K562 (cell line): ENCODE measurements around the gene ANK3. TPM values are rescaled to one million over a fixed set of nuclear protein-coding genes. Genes with fewer than 3 reads are reported as not detected.

ENCODE experiments used
- ATAC-seq: fragments of 200-7000 bp; cut with Tn5 transposase; 3 replicates; pipeline ENCODE4 v1.9.1; 2020; ENCODE audit warnings: moderate library complexity
- BruUV-seq: library from RNA; stranded (reverse); fragments of 400-500 nt; replicated peaks from 2 replicates; lab custom pipeline; 2021; lab: Mats Ljungman, UMichigan
- CTCF ChIA-PET: fragments of 300-600 bp; formaldehyde crosslinking; extraction: SDS; loops from one replicate; lab custom pipeline; 2021; ENCODE audit warnings: low intra/inter-chr PET ratio; lab: Yijun Ruan, JAX
- POLR2A ChIA-PET: fragments of 300-600, 350-650 bp; sonication (Branson Sonifier 250); formaldehyde crosslinking; extraction: SDS; loops from one replicate; lab custom pipeline; 2021; ENCODE audit warnings: antibody characterized with exemption, inconsistent platforms; lab: Yijun Ruan, JAX
- DNase-seq, 4 experiments: peaks; one replicate each; pipeline versions ENCODE4 v3.0.0 to v3.0.0-alpha.2; 2011 to 2018; ENCODE audit warnings: low spot score in 3 of 4, mixed read lengths in 3 of 4; ENCODE audit errors: extremely low read depth in 1 of 4
- FAIRE-seq: peaks from 2 replicates; lab custom pipeline; 2011; peaks lifted over from hg19 to GRCh38; lab: Jason Lieb, UNC
- H2AFZ ChIP-seq: 2 replicates; pipeline ENCODE4 v1.6.0; 2011; ENCODE audit warnings: low read depth, low read length, control low read depth, inconsistent platforms
- H3K27ac ChIP-seq: fragments of 200-600 bp; 3 replicates; pipeline ENCODE4 v1.8.0; 2011; ENCODE audit warnings: low read depth, mild to moderate bottlenecking, control low read depth, inconsistent platforms, low read length, moderate library complexity, mixed read lengths; ENCODE audit errors: extremely low read depth
- H3K27me3 ChIP-seq, 2 experiments: fragments of 300-600 bp in 1 of 2; 2 replicates in 1 of 2; 3 replicates in 1 of 2; pipeline versions ENCODE4 v1.6.0 to v1.8.0; 2011; ENCODE audit warnings: inconsistent platforms in 2 of 2, low read length in 2 of 2, mild to moderate bottlenecking in 1 of 2, mixed read lengths in 1 of 2, moderate library complexity in 1 of 2; ENCODE audit not compliant: control insufficient read depth in 2 of 2, insufficient read depth in 2 of 2
- H3K36me3 ChIP-seq: fragments of 300-600 bp; 3 replicates; pipeline ENCODE4 v1.8.0; 2011; ENCODE audit warnings: mild to moderate bottlenecking, low read length, inconsistent platforms; ENCODE audit not compliant: control insufficient read depth, insufficient read depth
- H3K4me1 ChIP-seq, 2 experiments: fragments of 200-600 bp in 1 of 2; replicated peaks in 1 of 2; 2 replicates in 1 of 2; 3 replicates in 1 of 2; pipeline versions ENCODE4 v1.5.1 to v1.8.0; 2011; ENCODE audit warnings: inconsistent platforms in 2 of 2, low read length in 2 of 2, mild to moderate bottlenecking in 1 of 2, mixed read lengths in 1 of 2, moderate library complexity in 1 of 2; ENCODE audit not compliant: control insufficient read depth in 2 of 2, insufficient read depth in 2 of 2
- H3K4me2 ChIP-seq: 2 replicates; pipeline ENCODE4 v1.6.1; 2011; ENCODE audit warnings: low read length, control low read depth, inconsistent platforms, mixed read lengths; ENCODE audit not compliant: insufficient read depth
- H3K4me3 ChIP-seq: fragments of 200-600 bp; sonication (generic), shearing (Covaris generic); 2 replicates; pipeline ENCODE4 v1.5.1; 2016; ENCODE audit warnings: control low read depth, inconsistent platforms
- H3K79me2 ChIP-seq: fragments of 200-600 bp; 3 replicates; pipeline ENCODE4 v1.8.0; 2011; ENCODE audit warnings: low read length, inconsistent platforms; ENCODE audit not compliant: control insufficient read depth, insufficient read depth
- H3K9ac ChIP-seq, 2 experiments: 2 replicates each; pipeline versions ENCODE4 v1.6.0 to v1.6.1; 2011; ENCODE audit warnings: low read depth in 2 of 2, low read length in 2 of 2, control low read depth in 1 of 2, inconsistent platforms in 1 of 2, mild to moderate bottlenecking in 1 of 2, mixed read lengths in 1 of 2; ENCODE audit not compliant: insufficient read depth in 1 of 2
- H3K9me1 ChIP-seq: one replicate; pipeline ENCODE4 v1.6.0; 2011; ENCODE audit warnings: inconsistent platforms, mild to moderate bottlenecking, low read length, moderate library complexity; ENCODE audit not compliant: control insufficient read depth, insufficient read depth
- H3K9me3 ChIP-seq: replicated peaks from 2 replicates; pipeline ENCODE4 v1.5.1; 2011; ENCODE audit warnings: low read depth, low read length, inconsistent platforms; ENCODE audit not compliant: control insufficient read depth, insufficient read depth
- H4K20me1 ChIP-seq: replicated peaks from 2 replicates; pipeline ENCODE4 v1.6.1; 2011; ENCODE audit warnings: low read length, inconsistent platforms, mixed read lengths; ENCODE audit not compliant: control insufficient read depth, insufficient read depth
- CEBPB ChIP-seq: fragments of 450-650 bp; IDR thresholded peaks from 2 replicates; pipeline ENCODE4 v1.6.1; 2016; ENCODE audit warnings: missing genetic modification characterization, missing compliant biosample characterization
- CEBPG ChIP-seq, 3 experiments: fragments of 200-800 bp in 1 of 3; sonication (Bioruptor generic) in 1 of 3; sonication (generic) in 1 of 3; formaldehyde crosslinking in 1 of 3; IDR thresholded peaks in 2 of 3; conservative IDR thresholded peaks in 1 of 3; 2 replicates each; pipeline versions ENCODE4 v1.6.1 to v1.8.0; 2016 to 2022; ENCODE audit warnings: missing compliant biosample characterization in 2 of 3, missing genetic modification characterization in 2 of 3, mild to moderate bottlenecking in 1 of 3, missing genetic modification reagents in 1 of 3
- MCM3 ChIP-seq: fragments of 450-650 bp; IDR thresholded peaks from 2 replicates; pipeline ENCODE4 v1.6.1; 2016
- SREBF1 ChIP-seq: fragments of 150-350 bp; IDR thresholded peaks from 2 replicates; pipeline ENCODE4 v1.6.1; 2014; ENCODE audit warnings: antibody characterized with exemption, low read depth, low read length, borderline replicate concordance
- ZNF165 ChIP-seq: fragments of 250-450 bp; sonication (Bioruptor Pico); IDR thresholded peaks from 2 replicates; pipeline ENCODE4 v1.4.0; 2020; ENCODE audit warnings: borderline replicate concordance
- WGBS: fragments of 100-300 bp; shearing (Covaris generic); methylation state at CpG from one replicate; pipeline ENCODE4 v1.1.6; 2016; ENCODE audit warnings: low coverage, mixed read lengths; ENCODE audit not compliant: insufficient coverage; ENCODE audit errors: missing lambda C conversion rate; 5-methylcytosine and 5-hydroxymethylcytosine counted together
- in situ Hi-C: fragments of 300-500 bp; cut with MboI; formaldehyde crosslinking; loops from 4 replicates; pipeline ENCODE4 v1.15.0; 2018; ENCODE audit warnings: inconsistent platforms, mixed read lengths
- intact Hi-C: fragments of 100-400 bp; cut with micrococcal nuclease; formaldehyde crosslinking; loops from 2 replicates; pipeline ENCODE4 v1.14.2; 2022
- polyA plus RNA-seq, 8 experiments: library from polyadenylated mRNA; depleted of rRNA in 4 of 8; stranded (reverse) in 5 of 8; unstranded in 3 of 8; fragments of >200 nt; fragmentation: Nextera tagmentation in 2 of 8; fragmentation: Illumina TruSeq in 1 of 8; extraction: Ambion mirVana in 2 of 8; extraction: Trizol in 1 of 8; gene quantifications; 2 replicates each; pipeline versions ENCODE4 v1.2.1 to v1.2.3, GENCODE V29; 2011 to 2014; ENCODE audit warnings: inconsistent platforms in 1 of 8, missing spikeins in 1 of 8
- total RNA-seq, 7 experiments: library from RNA; depleted of rRNA in 6 of 7; stranded (reverse); fragments of >200 nt in 6 of 7; fragmentation: Illumina TruSeq in 2 of 7; extraction: Trizol in 2 of 7; gene quantifications; 2 replicates each; pipeline versions ENCODE4 v1.2.1 to v1.2.3, GENCODE V29; 2011 to 2021; ENCODE audit warnings: low replicate concordance in 1 of 7

The ANK3 gene
- total and polyA plus RNA-seq, 9 of the 15 experiments (the other 6 are each of a cell fraction or from before 2014, with no cell fraction given), result 10.0 to 32.3 (median 17.9) TPM

DNA sequence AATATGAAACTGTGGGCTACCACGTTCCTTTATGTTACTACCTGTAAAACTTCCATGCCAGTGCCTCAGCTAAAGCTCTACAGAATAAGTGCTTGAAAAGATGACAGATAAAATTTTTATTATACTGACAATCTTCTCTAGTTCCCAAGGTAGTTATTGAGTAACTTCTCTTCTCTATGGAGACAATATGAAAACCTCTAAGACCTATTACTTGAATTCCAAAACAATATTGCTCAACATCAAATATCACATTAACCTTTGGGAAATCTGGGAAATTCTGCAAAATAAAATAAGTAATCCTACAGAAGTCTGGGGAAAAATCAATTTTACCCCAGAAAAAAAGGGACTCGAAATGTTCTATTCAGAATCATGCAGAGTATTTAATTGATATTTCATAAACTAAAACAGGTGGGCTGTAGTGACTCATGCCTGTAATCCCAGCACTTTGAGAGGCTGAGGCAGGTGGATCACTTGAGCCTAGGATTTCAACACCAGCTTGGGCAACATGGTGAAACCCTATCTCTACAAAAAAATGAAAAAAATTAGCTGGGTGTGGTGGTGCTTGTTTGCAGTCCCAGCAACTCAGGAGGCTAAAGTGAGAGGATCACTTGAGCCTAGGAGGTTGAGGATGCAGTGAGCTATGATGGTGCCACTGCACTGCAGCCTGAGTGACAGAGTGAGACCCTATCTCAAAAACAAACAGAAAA lies 23.8 kb upstream of the ANK3 start:
- no peaks in the 10 kb centered on the region for H3K79me2 ChIP-seq
- in situ Hi-C loops, result no loop called here
- 0 out of 5 replicates have a peak, but pooled peaks cover 0 to 3% of the 10 kb centered on the region in 2 experiments for H3K27me3 ChIP-seq
- H3K4me3 ChIP-seq, result no peak overlapping the region
- no TSS peak for BruUV-seq
- TF ChIP-seq MCM3, result no peak
- TF ChIP-seq CEBPG (CRISPR knock-in tag; IDR thresholded peaks at IDR 0.05), result no peak
- peak; percentile 57 to 72 for TF ChIP-seq CEBPG (tag; conservative IDR thresholded peaks at IDR 0.05 in 1 of 2, IDR thresholded peaks at IDR 0.05 in 1 of 2)
- peak; percentile 50 for TF ChIP-seq CEBPB (tag)
- TF ChIP-seq, all 486 proteins: peak for 2
- H3K4me2 ChIP-seq, result no peak overlapping the region
- no peaks in the 10 kb centered on the region for H3K9me3 ChIP-seq
- H3K9me1 ChIP-seq, result no peaks in the 10 kb centered on the region
- H3K9ac ChIP-seq, result no peak overlapping the region
- H3K36me3 ChIP-seq, result no peaks in the 10 kb centered on the region
- CTCF ChIA-PET, result no interaction called here
- ATAC-seq, result no peak
- DNase-seq, result no peak
- 2% methylated on average over 2 of the region's 2 CpGs for WGBS
- no peak for FAIRE-seq
- H2AFZ ChIP-seq, result no peak overlapping the region
- H4K20me1 ChIP-seq, result no peaks in the 10 kb centered on the region
- H3K4me1 ChIP-seq, result no peaks in the 10 kb centered on the region
- POLR2A ChIA-PET, result interaction anchor here (1.6 kb wide), 1 partner anchor 8 kb away, joined by 3 read pairs; no protein-coding TSS in a partner anchor
- H3K27ac ChIP-seq, result no peak overlapping the region
- intact Hi-C loops, result no loop called here

DNA sequence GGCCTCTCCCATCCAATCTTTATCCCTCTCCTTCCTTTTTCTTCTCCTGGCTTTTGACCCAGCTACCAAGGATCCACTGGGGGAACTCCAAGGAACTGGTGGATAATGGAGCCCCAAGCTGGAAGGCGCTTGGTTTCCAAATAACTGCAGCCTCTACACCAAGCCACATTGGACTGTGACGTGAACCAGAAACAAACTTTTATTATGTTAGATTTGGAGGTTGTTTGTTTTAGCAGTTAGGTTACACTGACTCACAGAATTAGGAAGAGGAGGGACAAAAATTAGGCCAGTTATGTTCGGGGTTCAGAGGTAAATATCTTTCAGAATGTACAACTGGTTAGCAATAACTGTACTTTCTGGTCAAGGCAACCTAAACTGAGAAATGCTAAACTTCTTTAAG lies 21.3 kb upstream of the ANK3 start:
- Histone ChIP-seq H3K4me2 (no peak overlapping the region), H2AFZ (no peak overlapping the region), H3K9me3 (no peaks in the 10 kb centered on the region), H3K36me3 (no peaks in the 10 kb centered on the region), H3K4me3 (no peak overlapping the region), H4K20me1 (no peaks in the 10 kb centered on the region), H3K27ac (no peak overlapping the region), H3K27me3 (0 out of 5 replicates have a peak, but pooled peaks cover 0 to 3% of the 10 kb centered on the region in 2 experiments), H3K79me2 (no peaks in the 10 kb centered on the region), H3K4me1 (no peaks in the 10 kb centered on the region), H3K9ac (no peak overlapping the region), H3K9me1 (no peaks in the 10 kb centered on the region)
- DNase-seq, result no peak
- POLR2A ChIA-PET, result interaction anchor here (0.6 kb wide), 1 partner anchor 164 kb away, joined by 3 read pairs; no protein-coding TSS in a partner anchor
- TF ChIP-seq SREBF1, result no peak
- no peak for TF ChIP-seq ZNF165 (CRISPR knock-in tag)
- ATAC-seq, result no peak
- in situ Hi-C loops (no loop called here), intact Hi-C loops (no loop called here)
- 23% methylated on average over 3 of the region's 3 CpGs for WGBS
- CTCF ChIA-PET, result no interaction called here
- no peak for FAIRE-seq
- BruUV-seq, result no TSS peak
